OCI-LY7 (cell line): ENCODE measurements around the gene ZNF582. TPM values are rescaled to one million over a fixed set of nuclear protein-coding genes. Genes with fewer than 3 reads are reported as not detected.

ENCODE experiments used
- BruUV-seq: library from RNA; stranded (reverse); fragments of 400-500 nt; replicated peaks from 2 replicates; lab custom pipeline; 2021; lab: Mats Ljungman, UMichigan
- CTCF ChIA-PET: fragments of 300-600 bp; sonication (Branson Sonifier 250); formaldehyde crosslinking; loops from one replicate; lab custom pipeline; 2022; ENCODE audit warnings: antibody characterized with exemption; ENCODE audit not compliant: unreplicated experiment; lab: Charles Lee
- POLR2A ChIA-PET: fragments of 300-600 bp; sonication (Branson Sonifier 250); formaldehyde crosslinking; loops from one replicate; lab custom pipeline; 2022; ENCODE audit warnings: antibody characterized with exemption; lab: Charles Lee
- DNase-seq: peaks from one replicate; pipeline ENCODE4 v3.0.0-alpha.2; 2015; ENCODE audit warnings: low spot score
- H2AFZ ChIP-seq: fragments of 200-600 bp; sonication (generic), shearing (Covaris generic); 2 replicates; pipeline ENCODE4 v1.6.1; 2014; ENCODE audit warnings: mild to moderate bottlenecking, antibody characterized with exemption, low read length, moderate library complexity
- H3K27ac ChIP-seq: fragments of 200-600 bp; sonication (generic); 2 replicates; pipeline ENCODE4 v1.5.1; 2014; ENCODE audit warnings: mixed run types, low read depth, mild to moderate bottlenecking, moderate library complexity, low read length, inconsistent platforms; ENCODE audit not compliant: poor library complexity, severe bottlenecking
- H3K36me3 ChIP-seq: fragments of 200-600 bp; sonication (generic); 2 replicates; pipeline ENCODE4 v1.6.1; 2014; ENCODE audit warnings: mild to moderate bottlenecking, antibody characterized with exemption, low read length, moderate library complexity, mixed read lengths; ENCODE audit not compliant: insufficient read depth
- H3K4me1 ChIP-seq: fragments of 200-600 bp; sonication (generic); 2 replicates; pipeline ENCODE4 v1.5.1; 2014; ENCODE audit warnings: mild to moderate bottlenecking, low read length; ENCODE audit not compliant: insufficient read depth, poor library complexity, severe bottlenecking
- H3K4me2 ChIP-seq: fragments of 200-600 bp; sonication (generic); 2 replicates; pipeline ENCODE4 v1.6.1; 2014; ENCODE audit warnings: mild to moderate bottlenecking, low read length
- H3K4me3 ChIP-seq: fragments of 200-600 bp; sonication (generic); 2 replicates; pipeline ENCODE4 v1.5.1; 2014; ENCODE audit warnings: mild to moderate bottlenecking, low read depth, low read length; ENCODE audit not compliant: poor library complexity, severe bottlenecking
- H3K79me2 ChIP-seq: fragments of 200-600 bp; sonication (generic); 2 replicates; pipeline ENCODE4 v1.6.1; 2016; ENCODE audit warnings: low read depth, mild to moderate bottlenecking, low read length, moderate library complexity, mixed read lengths; ENCODE audit not compliant: insufficient read depth
- H3K9me2 ChIP-seq: fragments of 200-600 bp; sonication (generic); 2 replicates; pipeline ENCODE4 v1.6.1; 2016; ENCODE audit warnings: mild to moderate bottlenecking, low read length, mixed read lengths; ENCODE audit not compliant: insufficient read depth
- H3K9me3 ChIP-seq: fragments of 200-600 bp; sonication (generic); 2 replicates; pipeline ENCODE4 v1.6.1; 2014; ENCODE audit warnings: mild to moderate bottlenecking, mixed run types, low read length, mixed read lengths
- H4K20me1 ChIP-seq: fragments of 200-600 bp; sonication (generic); 2 replicates; pipeline ENCODE4 v1.6.1; 2014; ENCODE audit warnings: mild to moderate bottlenecking, antibody characterized with exemption, low read length, moderate library complexity, mixed read lengths; ENCODE audit not compliant: insufficient read depth
- EZH2phosphoT487 ChIP-seq: fragments of 200-600 bp; sonication (generic); IDR thresholded peaks from 2 replicates; pipeline ENCODE4 v1.6.1; 2018; ENCODE audit warnings: low read depth, borderline replicate concordance, mild to moderate bottlenecking, mixed run types, antibody characterized with exemption, low read length, moderate library complexity, mixed read lengths
- intact Hi-C: fragments of 100-400 bp; cut with micrococcal nuclease; formaldehyde crosslinking; loops from one replicate; pipeline ENCODE4 v1.10.0; 2022; ENCODE audit not compliant: unreplicated experiment
- total RNA-seq, 2 experiments: library from RNA; depleted of rRNA in 1 of 2; stranded (reverse); fragments of >200 nt in 1 of 2; shearing (Covaris generic) in 1 of 2; gene quantifications; 2 replicates each; pipeline ENCODE4 v1.2.3, GENCODE V29; 2014 to 2022
- TF ChIP-seq, protein P1 (sequence below): fragments of 200-600 bp; sonication (generic); conservative IDR thresholded peaks from 2 replicates; pipeline ENCODE4 v1.5.1; 2014; ENCODE audit warnings: mild to moderate bottlenecking, antibody characterized with exemption, low read length, moderate library complexity, mixed read lengths

The ZNF582 gene
- total RNA-seq, 2 experiments from 2014 or later: not detected

DNA sequence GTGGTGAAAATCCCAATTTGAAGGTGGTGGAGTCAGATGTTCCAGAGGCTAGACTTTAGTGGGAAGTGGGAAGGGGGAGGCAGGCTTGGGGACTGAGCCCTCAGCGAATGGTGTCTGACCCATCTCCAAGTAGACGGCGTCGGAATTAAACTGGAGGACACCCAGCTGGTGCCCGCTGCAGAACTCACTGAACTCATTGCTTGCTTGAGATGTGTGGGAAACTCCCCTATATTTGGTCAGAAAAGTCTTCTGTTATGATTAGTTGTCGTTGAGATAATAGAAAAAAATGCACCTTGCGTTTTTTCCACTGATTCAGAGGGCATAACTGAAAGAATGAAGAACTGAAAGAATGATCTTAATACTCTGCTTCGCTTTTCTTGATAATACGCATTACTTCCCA, 9.9 kb upstream of the ZNF582 start:
- no peak for DNase-seq
- Histone ChIP-seq H3K4me2 (peak overlapping the region; percentile 56; the same call in 1 of the 2 replicates), H3K27ac (no peak overlapping the region), H2AFZ (peak overlapping the region; percentile 79; the same call in 1 of the 2 replicates), H3K9me2 (no peaks in the 10 kb centered on the region), H3K4me1 (no peaks in the 10 kb centered on the region), H3K36me3 (no peaks in the 10 kb centered on the region), H3K4me3 (peak overlapping the region; percentile 67), H3K79me2 (no peaks in the 10 kb centered on the region), H4K20me1 (no peaks in the 10 kb centered on the region), H3K9me3 (no peaks in the 10 kb centered on the region; the same call in 1 of the 2 replicates)
- TF ChIP-seq EZH2phosphoT487: no peak
- TF ChIP-seq, protein P1, sequence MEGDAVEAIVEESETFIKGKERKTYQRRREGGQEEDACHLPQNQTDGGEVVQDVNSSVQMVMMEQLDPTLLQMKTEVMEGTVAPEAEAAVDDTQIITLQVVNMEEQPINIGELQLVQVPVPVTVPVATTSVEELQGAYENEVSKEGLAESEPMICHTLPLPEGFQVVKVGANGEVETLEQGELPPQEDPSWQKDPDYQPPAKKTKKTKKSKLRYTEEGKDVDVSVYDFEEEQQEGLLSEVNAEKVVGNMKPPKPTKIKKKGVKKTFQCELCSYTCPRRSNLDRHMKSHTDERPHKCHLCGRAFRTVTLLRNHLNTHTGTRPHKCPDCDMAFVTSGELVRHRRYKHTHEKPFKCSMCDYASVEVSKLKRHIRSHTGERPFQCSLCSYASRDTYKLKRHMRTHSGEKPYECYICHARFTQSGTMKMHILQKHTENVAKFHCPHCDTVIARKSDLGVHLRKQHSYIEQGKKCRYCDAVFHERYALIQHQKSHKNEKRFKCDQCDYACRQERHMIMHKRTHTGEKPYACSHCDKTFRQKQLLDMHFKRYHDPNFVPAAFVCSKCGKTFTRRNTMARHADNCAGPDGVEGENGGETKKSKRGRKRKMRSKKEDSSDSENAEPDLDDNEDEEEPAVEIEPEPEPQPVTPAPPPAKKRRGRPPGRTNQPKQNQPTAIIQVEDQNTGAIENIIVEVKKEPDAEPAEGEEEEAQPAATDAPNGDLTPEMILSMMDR: no peak
- BruUV-seq: no TSS peak
- intact Hi-C loops: no loop called here
- CTCF ChIA-PET: no interaction called here
- POLR2A ChIA-PET: interaction anchor here (0.6 kb wide), 1 partner anchor 21 kb away, joined by 3 read pairs; no protein-coding TSS in a partner anchor

GRCh38 chr19:56400485-56400884, 7.2 kb upstream of the ZNF582 start:
- intact Hi-C loops: no loop called here
- H3K9me2 ChIP-seq: no peaks in the 10 kb centered on the region
- no peaks in the 10 kb centered on the region for H3K36me3 ChIP-seq
- no peaks in the 10 kb centered on the region for H4K20me1 ChIP-seq
- ChIA-PET CTCF (interaction anchor here (0.7 kb wide), 1 partner anchor 135 kb away, joined by 4 read pairs; no protein-coding TSS in a partner anchor), POLR2A (no interaction called here)
- H3K79me2 ChIP-seq: no peaks in the 10 kb centered on the region
- no peaks in the 10 kb centered on the region; the same call in 1 of the 2 replicates for H3K9me3 ChIP-seq
- no peak overlapping the region for H3K4me3 ChIP-seq
- H2AFZ ChIP-seq: no peak overlapping the region
- BruUV-seq: no TSS peak
- H3K4me2 ChIP-seq: no peak overlapping the region
- H3K27ac ChIP-seq: no peak overlapping the region
- no peak for DNase-seq
- TF ChIP-seq EZH2phosphoT487: no peak
- TF ChIP-seq, protein P1: no peak
- no peaks in the 10 kb centered on the region for H3K4me1 ChIP-seq

- intact Hi-C loops: no loop called here
- Histone ChIP-seq H3K4me1 (no peaks in the 10 kb centered on the region), H3K9me2 (no peaks in the 10 kb centered on the region), H3K4me2 (no peak overlapping the region), H2AFZ (no peak overlapping the region), H3K27ac (no peak overlapping the region), H3K36me3 (no peaks in the 10 kb centered on the region), H4K20me1 (no peaks in the 10 kb centered on the region), H3K9me3 (no peaks in the 10 kb centered on the region; the same call in 1 of the 2 replicates), H3K4me3 (no peak overlapping the region), H3K79me2 (no peaks in the 10 kb centered on the region)
- BruUV-seq: no TSS peak
- DNase-seq: no peak
- ChIA-PET CTCF (no interaction called here), POLR2A (no interaction called here)
- TF ChIP-seq, protein P1: no peak
- no peak for TF ChIP-seq EZH2phosphoT487
Observed at GRCh38 chr19:56398809-56399208, 5.5 kb upstream of the ZNF582 start.
